G401 (cell line): ENCODE measurements around the gene SMTNL1. TPM values are rescaled to one million over a fixed set of nuclear protein-coding genes. Genes with fewer than 3 reads are reported as not detected.

Experiments used
- DNase-seq: peaks from one replicate; pipeline ENCODE4 v3.0.0-alpha.2; 2015; ENCODE audit warnings: low spot score
- in situ Hi-C: cut with HindIII; loops from 2 replicates; pipeline ENCODE4 v1.10.0; 2016; ENCODE audit warnings: low sequenced_read_pairs, mixed read lengths
- total RNA-seq: library from RNA; depleted of rRNA; stranded (reverse); fragments of >200 nt; shearing (Covaris generic); gene quantifications from 2 replicates; pipeline ENCODE4 v1.2.3, GENCODE V29; 2014; rRNA removed

Gene SMTNL1
- total RNA-seq, 1 experiment from 2014 or later, result not detected

- DNase-seq, result no peak
- in situ Hi-C loops, result no loop called here
Measured at GRCh38 chr11:57571606-57572005, 34.2 kb downstream of the SMTNL1 start.

GRCh38 chr11:57574061-57574460 lies 36.7 kb downstream of the SMTNL1 start:
- no peak for DNase-seq
- in situ Hi-C loops, result no loop called here

GRCh38 chr11:57584341-57584740 lies 46.9 kb downstream of the SMTNL1 start:
- in situ Hi-C loops, result no loop called here
- DNase-seq, result no peak

GRCh38 chr11:57585301-57585700 lies 47.9 kb downstream of the SMTNL1 start:
- DNase-seq, result no peak
- in situ Hi-C loops, result no loop called here

GRCh38 chr11:57586711-57587245 lies 49.4 kb downstream of the SMTNL1 start:
- DNase-seq, result no peak
- in situ Hi-C loops, result no loop called here

- no peak for DNase-seq
- in situ Hi-C loops, result no loop called here
Measured at GRCh38 chr11:57588046-57588710, 50.8 kb downstream of the SMTNL1 start.

- no peak for DNase-seq
- in situ Hi-C loops, result no loop called here
Measured at GRCh38 chr11:57596266-57596885, 59.0 kb downstream of the SMTNL1 start.

- in situ Hi-C loops, result no loop called here
- DNase-seq, result peak; percentile 38
Measured at GRCh38 chr11:57597461-57597915, 60.1 kb downstream of the SMTNL1 start, which contains the start of gene SERPING1. TSS of gene SERPING1 (plus strand) at chr11:57597685. CDS start at chr11:57598271, 586 bp downstream.

- DNase-seq, result peak; percentile 83
- in situ Hi-C loops, result no loop called here
Measured at GRCh38 chr11:57597916-57598830, 60.8 kb downstream of the SMTNL1 start.

GRCh38 chr11:57598831-57599155 lies 61.4 kb downstream of the SMTNL1 start:
- peak; percentile 42 for DNase-seq
- in situ Hi-C loops, result no loop called here

GRCh38 chr11:57599381-57599780 lies 62.0 kb downstream of the SMTNL1 start:
- no peak for DNase-seq
- in situ Hi-C loops, result no loop called here

Other genes starting within 250 kb of the SMTNL1 start
- 36.0 and 46.3 TPM in 2 replicates for gene TNKS1BP1, start 212.6 kb upstream of the SMTNL1 start, total RNA-seq
- 194 and 208 TPM in 2 replicates for gene SSRP1, start 201.7 kb upstream of the SMTNL1 start, total RNA-seq
- 7.1 and 11.4 TPM in 2 replicates for gene P2RX3, start 199.2 kb upstream of the SMTNL1 start, total RNA-seq
- gene PRG3, start 156.4 kb upstream of the SMTNL1 start, total RNA-seq, result not detected in 2 replicates
- not detected in 2 replicates for gene PRG2, start 146.9 kb upstream of the SMTNL1 start, total RNA-seq
- not detected in 2 replicates for gene SLC43A3, start 110.5 kb upstream of the SMTNL1 start, total RNA-seq
- 2.9 TPM in 1 of 2 replicates, not detected in the other for gene RTN4RL2, start 77.1 kb upstream of the SMTNL1 start, total RNA-seq
- 8.8 and 15.1 TPM in 2 replicates for gene SLC43A1, start 21.9 kb upstream of the SMTNL1 start, total RNA-seq
- gene TIMM10, start 6.8 kb upstream of the SMTNL1 start, total RNA-seq, result 36.2 and 53.0 TPM in 2 replicates
- 35.9 and 40.3 TPM in 2 replicates for gene UBE2L6, start 30.1 kb downstream of the SMTNL1 start, total RNA-seq
- 22.3 and 22.8 TPM in 2 replicates for gene SERPING1, start 60.1 kb downstream of the SMTNL1 start, total RNA-seq
- 2.1 TPM in 1 of 2 replicates, not detected in the other for gene YPEL4, start 112.3 kb downstream of the SMTNL1 start, total RNA-seq
- gene CLP1, start 120.2 kb downstream of the SMTNL1 start, total RNA-seq, result 30.5 and 33.9 TPM in 2 replicates
- gene ZDHHC5, start 130.5 kb downstream of the SMTNL1 start, total RNA-seq, result 46.5 and 49.0 TPM in 2 replicates
- gene MED19, start 174.6 kb downstream of the SMTNL1 start, total RNA-seq, result 28.9 and 40.7 TPM in 2 replicates
- 104 and 145 TPM in 2 replicates for gene TMX2, start 175.0 kb downstream of the SMTNL1 start, total RNA-seq
- 184 and 229 TPM in 2 replicates for gene SELENOH, start 203.9 kb downstream of the SMTNL1 start, total RNA-seq
- gene BTBD18, start 214.2 kb downstream of the SMTNL1 start, total RNA-seq, result not detected in 2 replicates
- gene CTNND1, start 224.2 kb downstream of the SMTNL1 start, total RNA-seq, result 33.5 and 47.7 TPM in 2 replicates